HCT116 (cell line): Measurements from ENCODE around the gene CATSPERD. TPM values are rescaled to one million over a fixed set of nuclear protein-coding genes. Genes with fewer than 3 reads are reported as not detected.

Experiments
- ATAC-seq: fragments of 200-7000 bp; cut with Tn5 transposase; 2 replicates; pipeline ENCODE4 v1.9.1; 2020; ENCODE audit warnings: mild to moderate bottlenecking, moderate library complexity
- BruUV-seq: library from RNA; stranded (reverse); fragments of 400-500 nt; replicated peaks from 2 replicates; lab custom pipeline; 2021; lab: Mats Ljungman, UMichigan
- CTCF ChIA-PET: fragments of 300-600 bp; sonication (Branson Sonifier 250); formaldehyde crosslinking; loops from one replicate; lab custom pipeline; 2021; ENCODE audit warnings: antibody characterized with exemption; lab: Charles Lee
- POLR2A ChIA-PET: fragments of 300-600, 350-600 bp; sonication (Branson Sonifier 250); formaldehyde crosslinking; loops from one replicate; lab custom pipeline; 2021; ENCODE audit warnings: antibody characterized with exemption; lab: Charles Lee
- RAD21 ChIA-PET, 2 experiments: fragments of 300-600 bp; sonication (Branson Sonifier 250); formaldehyde crosslinking; loops; one replicate each; lab custom pipeline; 2023; ENCODE audit warnings: low total read pairs in 2 of 2; ENCODE audit not compliant: uncharacterized antibody in 2 of 2, unreplicated experiment in 2 of 2, low non-redundant PET in 1 of 2; lab: Charles Lee
- DNase-seq: peaks from one replicate; pipeline ENCODE4 v3.0.0-alpha.2; 2010; ENCODE audit warnings: low read depth, low spot score
- H2AFZ ChIP-seq: fragments of 200-600 bp; shearing (Covaris generic), sonication (generic); 2 replicates; pipeline ENCODE4 v1.6.1; 2017; ENCODE audit warnings: low read depth, mixed run types, mixed read lengths, antibody characterized with exemption, low read length; ENCODE audit not compliant: poor library complexity, severe bottlenecking
- H3K27ac ChIP-seq: 2 replicates; pipeline ENCODE4 v1.5.1; 2012; ENCODE audit warnings: low read depth, low read length
- H3K27me3 ChIP-seq: fragments of 200-600 bp; sonication (generic); 2 replicates; pipeline ENCODE4 v1.6.1; 2016; ENCODE audit warnings: mixed run types, low read length, mixed read lengths; ENCODE audit not compliant: insufficient read depth
- H3K36me3 ChIP-seq, 2 experiments: fragments of 200-500 bp in 1 of 2; fragments of 200-600 bp in 1 of 2; sonication (Bioruptor generic) in 1 of 2; sonication (generic) in 1 of 2; 2 replicates each; pipeline versions ENCODE4 v1.5.1 to v1.6.1; 2014 to 2016; ENCODE audit warnings: low read length in 2 of 2, inconsistent platforms in 1 of 2, mixed read lengths in 1 of 2, mixed run types in 1 of 2; ENCODE audit not compliant: insufficient read depth in 2 of 2, control insufficient read depth in 1 of 2
- H3K4me1 ChIP-seq, 2 experiments: fragments of 200-600 bp in 1 of 2; sonication (generic) in 1 of 2; 2 replicates each; pipeline versions ENCODE4 v1.5.1 to v1.6.1; 2012 to 2017; ENCODE audit warnings: low read length in 2 of 2, inconsistent platforms in 1 of 2, mild to moderate bottlenecking in 1 of 2, mixed read lengths in 1 of 2, mixed run types in 1 of 2, moderate library complexity in 1 of 2; ENCODE audit not compliant: insufficient read depth in 2 of 2, control insufficient read depth in 1 of 2
- H3K4me2 ChIP-seq: fragments of 200-600 bp; sonication (generic); 2 replicates; pipeline ENCODE4 v1.6.1; 2017; ENCODE audit warnings: mixed run types, low read length, mixed read lengths
- H3K4me3 ChIP-seq, 2 experiments: fragments of 200-600 bp in 1 of 2; sonication (generic) in 1 of 2; replicated peaks in 1 of 2; 2 replicates each; pipeline ENCODE4 v1.5.1; 2011 to 2016; ENCODE audit warnings: low read length in 2 of 2, control low read depth in 1 of 2, low read depth in 1 of 2, mild to moderate bottlenecking in 1 of 2, mixed read lengths in 1 of 2, mixed run types in 1 of 2
- H3K79me2 ChIP-seq: fragments of 200-600 bp; sonication (generic); 2 replicates; pipeline ENCODE4 v1.6.1; 2017; ENCODE audit warnings: mild to moderate bottlenecking, mixed run types, low read length, moderate library complexity, mixed read lengths; ENCODE audit not compliant: insufficient read depth
- H3K9ac ChIP-seq: fragments of 200-600 bp; sonication (generic); 2 replicates; pipeline ENCODE4 v1.6.1; 2016; ENCODE audit warnings: low read length, mixed read lengths
- H3K9me2 ChIP-seq: fragments of 200-600 bp; sonication (generic), shearing (Covaris generic); 2 replicates; pipeline ENCODE4 v1.6.1; 2017; ENCODE audit warnings: mixed run types, mild to moderate bottlenecking, moderate library complexity; ENCODE audit not compliant: insufficient read depth
- H3K9me3 ChIP-seq, 2 experiments: fragments of 200-500 bp in 1 of 2; fragments of 200-600 bp in 1 of 2; sonication (Bioruptor generic) in 1 of 2; sonication (generic) in 1 of 2; 2 replicates each; pipeline ENCODE4 v1.6.1; 2014 to 2017; ENCODE audit warnings: low read length in 2 of 2, mixed read lengths in 2 of 2, inconsistent platforms in 1 of 2, low read depth in 1 of 2, mild to moderate bottlenecking in 1 of 2, mixed run types in 1 of 2, moderate library complexity in 1 of 2; ENCODE audit not compliant: control insufficient read depth in 1 of 2, insufficient read depth in 1 of 2
- H4K20me1 ChIP-seq: fragments of 200-600 bp; sonication (generic), shearing (Covaris generic); 2 replicates; pipeline ENCODE4 v1.6.1; 2017; ENCODE audit warnings: mixed run types, mild to moderate bottlenecking, moderate library complexity; ENCODE audit not compliant: insufficient read depth
- ATF3 ChIP-seq: IDR thresholded peaks from 2 replicates; pipeline ENCODE4 v1.6.1; 2012
- CBX3 ChIP-seq: IDR thresholded peaks from 2 replicates; pipeline ENCODE4 v1.6.1; 2012; ENCODE audit warnings: low read depth
- CEBPB ChIP-seq: IDR thresholded peaks from 2 replicates; pipeline ENCODE4 v1.6.1; 2012; ENCODE audit warnings: low read depth
- EZH2 ChIP-seq: fragments of 200-600 bp; sonication (generic); IDR thresholded peaks from 2 replicates; pipeline ENCODE4 v1.6.1; 2017; ENCODE audit warnings: antibody characterized with exemption, mixed run types
- FOSL1 ChIP-seq: IDR thresholded peaks from 2 replicates; pipeline ENCODE4 v1.6.1; 2012; ENCODE audit warnings: low read depth
- MAX ChIP-seq: IDR thresholded peaks from 2 replicates; pipeline ENCODE4 v1.6.1; 2012
- POLR2A ChIP-seq: IDR thresholded peaks from 2 replicates; pipeline ENCODE4 v1.7.0; 2011; ENCODE audit warnings: borderline replicate concordance; ENCODE audit not compliant: insufficient read depth, insufficient read length; ENCODE audit errors: extremely low read depth
- intact Hi-C: fragments of 100-400 bp; cut with micrococcal nuclease; formaldehyde crosslinking; loops from 2 replicates; pipeline ENCODE4 v1.10.0; 2022
- total RNA-seq: library from RNA; stranded (reverse); gene quantifications from one replicate; pipeline ENCODE4 v1.2.1, GENCODE V29; 2021; ENCODE audit not compliant: unreplicated experiment
- TF ChIP-seq, protein P1 (sequence below): IDR thresholded peaks from 2 replicates; pipeline ENCODE4 v1.6.1; 2012; ENCODE audit warnings: low read depth
- TF ChIP-seq, protein P2 (sequence below): IDR thresholded peaks from 2 replicates; pipeline ENCODE4 v1.6.1; 2011; ENCODE audit warnings: mild to moderate bottlenecking, low read length, moderate library complexity; ENCODE audit not compliant: insufficient replicate concordance; ENCODE audit errors: extremely low read depth

The CATSPERD gene
- total RNA-seq, 1 experiment from 2014 or later = not detected

DNA sequence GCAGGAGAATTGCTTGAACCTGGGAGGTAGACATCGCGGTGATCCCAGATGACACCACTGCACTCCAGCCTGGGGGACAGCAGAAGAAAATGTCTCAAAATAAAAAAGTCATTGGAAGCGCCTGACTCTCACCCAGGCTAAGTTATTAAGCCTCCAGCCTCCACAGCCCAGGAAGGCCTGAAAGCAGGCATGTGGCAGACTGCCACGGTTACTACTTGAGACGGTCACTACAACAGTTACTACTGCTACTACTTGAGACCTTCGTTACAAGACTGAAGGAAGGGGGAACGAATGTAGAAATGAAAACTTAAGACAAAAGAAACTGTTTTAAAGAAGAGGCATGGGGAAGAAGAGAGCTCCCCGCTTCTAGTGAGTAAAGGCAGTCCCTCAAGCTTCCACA is 54.5 kb downstream of the CATSPERD start:
- intact Hi-C loops = loop anchor here (1.0 kb wide), 1 partner anchor 48 kb away; no protein-coding TSS in a partner anchor
- H3K9me2 ChIP-seq = no peaks in the 10 kb centered on the region
- H3K79me2 ChIP-seq = no peaks in the 10 kb centered on the region
- H3K4me2 ChIP-seq = no peak overlapping the region
- no peak overlapping the region for H3K4me3 ChIP-seq
- H3K4me1 ChIP-seq = peaks cover 0 to 11% of the 10 kb centered on the region in 2 experiments; a peak in 3 of 4 replicates
- H3K9me3 ChIP-seq = no peaks in the 10 kb centered on the region
- no peak overlapping the region for H2AFZ ChIP-seq
- BruUV-seq = no TSS peak
- no peaks in the 10 kb centered on the region for H4K20me1 ChIP-seq
- ATAC-seq (no peak), DNase-seq (no peak)
- H3K9ac ChIP-seq = no peak overlapping the region
- ChIA-PET POLR2A (interaction anchor here (1.2 kb wide), 1 partner anchor 53 kb away, joined by 3 read pairs; no protein-coding TSS in a partner anchor), RAD21 (interaction anchor here in 1 of 2 experiments (0.6 kb wide), 1 partner anchor 19 kb away, joined by 3 read pairs; no protein-coding TSS in a partner anchor), CTCF (interaction anchor here (1.8 to 3.1 kb wide), 3 partner anchors 19 to 247 kb away, joined by 7 to 20 read pairs (median 8); no protein-coding TSS in a partner anchor)
- H3K36me3 ChIP-seq = no peaks in the 10 kb centered on the region
- TF ChIP-seq EZH2 (no peak), POLR2A (no peak), MAX (no peak), ATF3 (no peak), CEBPB (no peak), FOSL1 (no peak), CBX3 (no peak)
- TF ChIP-seq, protein P1, sequence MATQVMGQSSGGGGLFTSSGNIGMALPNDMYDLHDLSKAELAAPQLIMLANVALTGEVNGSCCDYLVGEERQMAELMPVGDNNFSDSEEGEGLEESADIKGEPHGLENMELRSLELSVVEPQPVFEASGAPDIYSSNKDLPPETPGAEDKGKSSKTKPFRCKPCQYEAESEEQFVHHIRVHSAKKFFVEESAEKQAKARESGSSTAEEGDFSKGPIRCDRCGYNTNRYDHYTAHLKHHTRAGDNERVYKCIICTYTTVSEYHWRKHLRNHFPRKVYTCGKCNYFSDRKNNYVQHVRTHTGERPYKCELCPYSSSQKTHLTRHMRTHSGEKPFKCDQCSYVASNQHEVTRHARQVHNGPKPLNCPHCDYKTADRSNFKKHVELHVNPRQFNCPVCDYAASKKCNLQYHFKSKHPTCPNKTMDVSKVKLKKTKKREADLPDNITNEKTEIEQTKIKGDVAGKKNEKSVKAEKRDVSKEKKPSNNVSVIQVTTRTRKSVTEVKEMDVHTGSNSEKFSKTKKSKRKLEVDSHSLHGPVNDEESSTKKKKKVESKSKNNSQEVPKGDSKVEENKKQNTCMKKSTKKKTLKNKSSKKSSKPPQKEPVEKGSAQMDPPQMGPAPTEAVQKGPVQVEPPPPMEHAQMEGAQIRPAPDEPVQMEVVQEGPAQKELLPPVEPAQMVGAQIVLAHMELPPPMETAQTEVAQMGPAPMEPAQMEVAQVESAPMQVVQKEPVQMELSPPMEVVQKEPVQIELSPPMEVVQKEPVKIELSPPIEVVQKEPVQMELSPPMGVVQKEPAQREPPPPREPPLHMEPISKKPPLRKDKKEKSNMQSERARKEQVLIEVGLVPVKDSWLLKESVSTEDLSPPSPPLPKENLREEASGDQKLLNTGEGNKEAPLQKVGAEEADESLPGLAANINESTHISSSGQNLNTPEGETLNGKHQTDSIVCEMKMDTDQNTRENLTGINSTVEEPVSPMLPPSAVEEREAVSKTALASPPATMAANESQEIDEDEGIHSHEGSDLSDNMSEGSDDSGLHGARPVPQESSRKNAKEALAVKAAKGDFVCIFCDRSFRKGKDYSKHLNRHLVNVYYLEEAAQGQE = no peak
- TF ChIP-seq, protein P2, sequence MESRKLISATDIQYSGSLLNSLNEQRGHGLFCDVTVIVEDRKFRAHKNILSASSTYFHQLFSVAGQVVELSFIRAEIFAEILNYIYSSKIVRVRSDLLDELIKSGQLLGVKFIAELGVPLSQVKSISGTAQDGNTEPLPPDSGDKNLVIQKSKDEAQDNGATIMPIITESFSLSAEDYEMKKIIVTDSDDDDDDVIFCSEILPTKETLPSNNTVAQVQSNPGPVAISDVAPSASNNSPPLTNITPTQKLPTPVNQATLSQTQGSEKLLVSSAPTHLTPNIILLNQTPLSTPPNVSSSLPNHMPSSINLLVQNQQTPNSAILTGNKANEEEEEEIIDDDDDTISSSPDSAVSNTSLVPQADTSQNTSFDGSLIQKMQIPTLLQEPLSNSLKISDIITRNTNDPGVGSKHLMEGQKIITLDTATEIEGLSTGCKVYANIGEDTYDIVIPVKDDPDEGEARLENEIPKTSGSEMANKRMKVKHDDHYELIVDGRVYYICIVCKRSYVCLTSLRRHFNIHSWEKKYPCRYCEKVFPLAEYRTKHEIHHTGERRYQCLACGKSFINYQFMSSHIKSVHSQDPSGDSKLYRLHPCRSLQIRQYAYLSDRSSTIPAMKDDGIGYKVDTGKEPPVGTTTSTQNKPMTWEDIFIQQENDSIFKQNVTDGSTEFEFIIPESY = no peak
- H3K27ac ChIP-seq = no peak overlapping the region
- no peaks in the 10 kb centered on the region for H3K27me3 ChIP-seq
